A673 (cell line): Measurements from ENCODE around the gene RBM39. TPM values are rescaled to one million over a fixed set of nuclear protein-coding genes. Genes with fewer than 3 reads are reported as not detected.
"Not testable (repeated sequence)": the region's sequence is repeated elsewhere in the genome, so short reads cannot be mapped to it uniquely, and the experiment has no call there.

Experiments used
- BruUV-seq: library from RNA; stranded (reverse); fragments of 400-500 nt; replicated peaks from 2 replicates; lab custom pipeline; 2021; lab: Mats Ljungman, UMichigan
- CTCF ChIA-PET: fragments of 300-600 bp; sonication (Branson Sonifier 250); formaldehyde crosslinking; loops from one replicate; lab custom pipeline; 2022; ENCODE audit warnings: antibody characterized with exemption; lab: Charles Lee
- POLR2A ChIA-PET: fragments of 300-600 bp; sonication (Branson Sonifier 250); formaldehyde crosslinking; loops from one replicate; lab custom pipeline; 2022; ENCODE audit warnings: antibody characterized with exemption; ENCODE audit not compliant: low non-redundant PET; lab: Charles Lee
- DNase-seq: peaks from one replicate; pipeline ENCODE4 v3.0.0-alpha.2; 2015; ENCODE audit warnings: low spot score
- H3K27ac ChIP-seq: fragments of 200-600 bp; sonication (generic); 2 replicates; pipeline ENCODE4 v1.5.1; 2016; ENCODE audit warnings: mixed run types, low read depth, mild to moderate bottlenecking, mixed read lengths, antibody characterized with exemption, low read length; ENCODE audit not compliant: poor library complexity, severe bottlenecking
- H3K27me3 ChIP-seq: fragments of 200-600 bp; sonication (generic); replicated peaks from 2 replicates; pipeline ENCODE4 v1.6.1; 2017; ENCODE audit warnings: mixed run types, low read depth, mild to moderate bottlenecking, mixed read lengths, antibody characterized with exemption, low read length; ENCODE audit not compliant: insufficient read depth, poor library complexity
- H3K36me3 ChIP-seq: fragments of 200-600 bp; sonication (generic); 2 replicates; pipeline ENCODE4 v1.6.1; 2016; ENCODE audit warnings: mixed run types, mild to moderate bottlenecking, mixed read lengths, antibody characterized with exemption, low read length; ENCODE audit not compliant: insufficient read depth, poor library complexity, severe bottlenecking
- H3K4me1 ChIP-seq: fragments of 200-600 bp; sonication (generic); 2 replicates; pipeline ENCODE4 v1.6.1; 2017; ENCODE audit warnings: mixed run types, mild to moderate bottlenecking, mixed read lengths, antibody characterized with exemption, low read length; ENCODE audit not compliant: insufficient read depth, poor library complexity, severe bottlenecking
- H3K4me3 ChIP-seq: fragments of 200-600 bp; sonication (generic); 2 replicates; pipeline ENCODE4 v1.5.1; 2016; ENCODE audit warnings: low read depth, mixed run types, mild to moderate bottlenecking, mixed read lengths, low read length; ENCODE audit not compliant: poor library complexity, severe bottlenecking
- H3K9me3 ChIP-seq: fragments of 200-600 bp; sonication (generic); 2 replicates; pipeline ENCODE4 v1.6.1; 2016; ENCODE audit warnings: mixed run types, low read depth, mild to moderate bottlenecking, mixed read lengths, antibody characterized with exemption, low read length; ENCODE audit not compliant: poor library complexity, severe bottlenecking
- EZH2 ChIP-seq: fragments of 200-600 bp; sonication (generic); IDR thresholded peaks from 2 replicates; pipeline ENCODE4 v1.6.1; 2017; ENCODE audit warnings: borderline replicate concordance, low read depth, mild to moderate bottlenecking, mixed read lengths, antibody characterized with exemption, low read length; ENCODE audit not compliant: poor library complexity, severe bottlenecking
- intact Hi-C: fragments of 100-400 bp; cut with micrococcal nuclease; formaldehyde crosslinking; loops from one replicate; pipeline ENCODE4 v1.10.0; 2022; ENCODE audit not compliant: unreplicated experiment
- total RNA-seq: library from RNA; stranded (reverse); gene quantifications from 2 replicates; pipeline ENCODE4 v1.2.3, GENCODE V29; 2021
- TF ChIP-seq, protein P1 (sequence below): fragments of 300-800, 200-600 bp; sonication (generic); conservative IDR thresholded peaks from 2 replicates; pipeline ENCODE4 v1.5.1; 2017; ENCODE audit warnings: low read depth, mild to moderate bottlenecking, antibody characterized with exemption, low read length, moderate library complexity, mixed read lengths

The RBM39 gene
- total RNA-seq, 1 experiment from 2014 or later, result 329 TPM

DNA sequence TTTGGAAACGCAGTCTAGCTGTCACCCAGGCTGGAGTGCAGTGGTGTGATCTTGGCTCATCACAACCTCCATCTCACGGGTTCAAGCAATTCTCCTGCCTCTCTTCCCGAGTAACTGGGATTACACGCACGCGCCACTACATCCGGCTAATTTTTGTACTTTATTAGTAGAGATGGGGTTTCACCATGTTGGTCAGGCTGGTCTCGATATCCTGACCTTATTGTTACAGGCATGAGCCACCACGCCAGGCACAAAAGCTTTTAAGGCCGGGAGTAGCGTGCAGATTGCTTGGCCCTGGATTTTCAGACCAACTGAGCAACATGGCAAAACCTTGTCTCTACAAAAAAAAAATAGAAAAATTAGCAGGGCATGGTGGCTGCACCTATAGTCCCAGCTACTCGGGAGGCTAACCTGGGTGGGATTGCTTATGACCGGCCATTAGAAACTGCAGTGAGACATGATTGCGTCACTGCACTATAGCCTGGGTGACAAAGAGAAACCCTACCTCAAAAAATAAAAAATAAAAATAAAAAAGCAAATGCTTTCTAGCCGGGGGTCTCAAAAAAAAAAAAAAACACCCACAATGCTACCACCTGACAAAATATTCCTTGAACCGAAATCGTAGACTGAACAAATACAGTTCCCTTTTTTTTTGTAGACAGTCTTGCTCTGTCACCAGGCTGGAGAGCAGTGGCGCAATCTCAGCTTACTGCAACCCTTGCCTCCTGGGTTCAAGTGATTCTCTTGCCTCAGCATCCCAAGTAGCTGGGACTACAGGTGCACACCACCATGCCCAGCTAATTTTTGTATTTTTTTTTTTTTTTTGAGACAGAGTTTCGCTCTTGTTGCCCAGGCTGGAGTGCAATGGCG is 15.0 kb downstream of the RBM39 start:
- peaks cover 15% of the 10 kb centered on the region for H3K4me1 ChIP-seq
- no peak for TF ChIP-seq EZH2
- TF ChIP-seq, protein P1, sequence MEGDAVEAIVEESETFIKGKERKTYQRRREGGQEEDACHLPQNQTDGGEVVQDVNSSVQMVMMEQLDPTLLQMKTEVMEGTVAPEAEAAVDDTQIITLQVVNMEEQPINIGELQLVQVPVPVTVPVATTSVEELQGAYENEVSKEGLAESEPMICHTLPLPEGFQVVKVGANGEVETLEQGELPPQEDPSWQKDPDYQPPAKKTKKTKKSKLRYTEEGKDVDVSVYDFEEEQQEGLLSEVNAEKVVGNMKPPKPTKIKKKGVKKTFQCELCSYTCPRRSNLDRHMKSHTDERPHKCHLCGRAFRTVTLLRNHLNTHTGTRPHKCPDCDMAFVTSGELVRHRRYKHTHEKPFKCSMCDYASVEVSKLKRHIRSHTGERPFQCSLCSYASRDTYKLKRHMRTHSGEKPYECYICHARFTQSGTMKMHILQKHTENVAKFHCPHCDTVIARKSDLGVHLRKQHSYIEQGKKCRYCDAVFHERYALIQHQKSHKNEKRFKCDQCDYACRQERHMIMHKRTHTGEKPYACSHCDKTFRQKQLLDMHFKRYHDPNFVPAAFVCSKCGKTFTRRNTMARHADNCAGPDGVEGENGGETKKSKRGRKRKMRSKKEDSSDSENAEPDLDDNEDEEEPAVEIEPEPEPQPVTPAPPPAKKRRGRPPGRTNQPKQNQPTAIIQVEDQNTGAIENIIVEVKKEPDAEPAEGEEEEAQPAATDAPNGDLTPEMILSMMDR, result no peak
- no peak overlapping the region for H3K27ac ChIP-seq
- H3K36me3 ChIP-seq, result peaks cover 100% of the 10 kb centered on the region
- no peaks in the 10 kb centered on the region for H3K27me3 ChIP-seq
- intact Hi-C loops, result no loop called here
- ChIA-PET CTCF (interaction anchor here (0.6 kb wide), 1 partner anchor 264 kb away, joined by 3 read pairs; no protein-coding TSS in a partner anchor), POLR2A (interaction anchor here (0.6 to 0.8 kb wide), 2 partner anchors 8 to 15 kb away, joined by 3 read pairs; partner anchors contain the start of gene RBM39)
- BruUV-seq, result no TSS peak
- no peak overlapping the region for H3K4me3 ChIP-seq
- DNase-seq, result no peak
- H3K9me3 ChIP-seq, result no peaks in the 10 kb centered on the region

DNA sequence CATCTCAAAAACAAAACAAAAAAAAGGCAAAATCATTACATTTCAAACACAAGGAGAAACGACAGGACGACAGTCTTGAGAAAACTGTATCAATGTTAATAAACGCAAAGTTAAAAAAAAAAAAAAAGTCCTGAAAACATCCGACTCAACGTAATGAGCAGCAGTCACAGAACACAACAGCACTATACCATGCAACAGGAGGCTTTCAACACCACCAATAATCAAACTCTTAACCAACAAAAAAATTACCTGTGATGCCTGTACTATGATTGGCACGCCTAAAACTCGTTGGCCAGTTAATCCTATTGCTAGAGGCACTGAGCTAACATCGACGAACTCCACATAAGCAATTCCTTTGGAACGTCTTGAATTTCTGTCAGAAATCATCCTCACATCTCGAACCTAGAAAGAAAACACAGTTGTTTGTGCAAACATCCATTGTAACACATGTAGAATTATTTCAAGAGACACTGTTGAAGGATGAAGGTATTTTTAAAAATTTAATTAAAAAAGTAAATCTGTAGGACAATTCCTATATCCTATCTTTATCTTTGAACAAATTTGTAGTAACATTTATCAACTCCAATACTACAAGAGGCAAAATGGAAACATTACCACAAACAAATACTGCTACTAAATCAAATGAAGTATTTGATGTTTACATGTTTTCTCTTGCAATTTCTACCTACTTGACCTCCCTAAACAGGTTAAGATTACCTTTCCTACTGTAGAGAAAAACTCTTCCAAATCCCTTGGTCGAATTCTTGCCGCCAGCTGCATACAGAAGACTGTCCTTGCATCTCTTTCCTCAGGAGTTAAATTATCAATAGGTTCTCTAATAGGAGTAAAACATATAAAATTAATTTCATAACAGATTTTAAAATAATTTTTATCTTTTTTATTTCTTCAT is 17.5 kb downstream of the RBM39 start:
- Histone ChIP-seq H3K9me3 (no peaks in the 10 kb centered on the region), H3K27ac (no peak overlapping the region), H3K36me3 (peaks cover 100% of the 10 kb centered on the region), H3K4me3 (no peak overlapping the region), H3K4me1 (no peaks in the 10 kb centered on the region), H3K27me3 (no peaks in the 10 kb centered on the region)
- TF ChIP-seq, protein P1, result no peak
- no peak for TF ChIP-seq EZH2
- BruUV-seq, result no TSS peak
- intact Hi-C loops, result no loop called here
- ChIA-PET CTCF (no interaction called here), POLR2A (no interaction called here)
- no peak for DNase-seq

DNA sequence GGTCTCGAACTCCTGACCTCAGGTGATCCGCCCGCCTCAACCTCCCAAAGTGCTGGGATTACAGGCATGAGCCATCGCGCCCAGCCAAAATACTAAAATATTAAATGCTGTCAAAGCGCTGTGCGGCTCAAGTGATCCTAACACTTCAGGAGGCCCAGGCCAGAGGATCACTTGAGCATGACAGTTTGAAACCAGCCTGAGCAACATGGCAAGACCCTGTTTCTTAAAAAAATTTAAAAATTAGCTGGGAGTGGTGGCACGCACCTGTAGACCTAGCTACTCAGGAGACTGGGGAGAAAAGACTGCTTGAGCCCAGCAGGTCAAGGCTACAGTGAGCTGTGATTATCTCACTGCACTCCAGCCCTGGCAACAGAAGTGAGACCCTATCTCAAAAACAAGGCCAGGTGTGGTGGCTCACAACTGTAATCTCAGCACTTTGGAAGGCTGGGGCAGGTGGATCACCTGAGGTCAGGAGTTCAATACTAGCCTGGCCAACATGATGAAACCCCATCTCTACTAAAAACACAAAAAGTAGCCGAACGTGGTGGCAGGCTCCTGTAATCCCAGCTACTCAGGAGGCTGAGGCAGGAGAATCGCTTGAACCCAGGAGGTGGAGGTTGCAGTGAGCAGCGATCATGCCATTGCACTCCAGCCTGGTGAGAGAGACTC is 18.3 kb downstream of the RBM39 start:
- H3K4me3 ChIP-seq, DNase-seq, H3K9me3 ChIP-seq, H3K27ac ChIP-seq, POLR2A ChIA-PET, H3K27me3 ChIP-seq, CTCF ChIA-PET, H3K4me1 ChIP-seq, BruUV-seq: not testable (repeated sequence)
- H3K36me3 ChIP-seq, result peaks cover 100% of the 10 kb centered on the region
- intact Hi-C loops, result loop anchor here (1.0 kb wide), 1 partner anchor 8 kb away; no protein-coding TSS in a partner anchor

DNA sequence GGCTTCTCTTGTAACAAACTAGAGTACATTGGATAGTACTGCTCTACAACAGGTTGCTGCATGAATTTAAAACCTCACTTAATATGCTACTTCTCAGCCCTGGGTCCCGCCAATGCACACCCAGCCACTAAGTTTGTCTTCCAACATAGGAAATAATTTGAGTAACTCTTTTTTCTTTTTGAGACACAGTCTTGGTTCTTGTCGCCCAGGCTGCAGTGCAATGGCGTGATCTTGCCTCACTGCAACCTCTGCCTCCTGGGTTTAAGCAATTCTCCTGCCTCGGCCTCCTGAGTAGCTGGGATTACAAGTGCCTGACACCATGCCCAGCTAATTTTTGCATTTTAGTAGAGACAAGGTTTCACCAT is 18.8 kb downstream of the RBM39 start:
- POLR2A ChIA-PET, H3K27ac ChIP-seq, H3K27me3 ChIP-seq, H3K4me3 ChIP-seq, DNase-seq, H3K4me1 ChIP-seq, BruUV-seq, CTCF ChIA-PET, H3K9me3 ChIP-seq: not testable (repeated sequence)
- intact Hi-C loops, result loop anchor here (1.0 kb wide), 1 partner anchor 8 kb away; no protein-coding TSS in a partner anchor
- peaks cover 100% of the 10 kb centered on the region for H3K36me3 ChIP-seq
